A549 (cell line): ENCODE results near the gene MED26.

Source experiments
- HOXA7 ChIP-seq: fragments of 250-450 bp; sonication (Bioruptor Pico); IDR thresholded peaks from 2 replicates; pipeline ENCODE4 v1.5.0; 2020; ENCODE audit warnings: mild to moderate bottlenecking, moderate library complexity
- TF ChIP-seq, protein P1 (sequence below): fragments of >200 bp; sonication (Bioruptor Twin); formaldehyde crosslinking; IDR thresholded peaks from 3 replicates; pipeline ENCODE4 v1.5.1; 2016

DNA sequence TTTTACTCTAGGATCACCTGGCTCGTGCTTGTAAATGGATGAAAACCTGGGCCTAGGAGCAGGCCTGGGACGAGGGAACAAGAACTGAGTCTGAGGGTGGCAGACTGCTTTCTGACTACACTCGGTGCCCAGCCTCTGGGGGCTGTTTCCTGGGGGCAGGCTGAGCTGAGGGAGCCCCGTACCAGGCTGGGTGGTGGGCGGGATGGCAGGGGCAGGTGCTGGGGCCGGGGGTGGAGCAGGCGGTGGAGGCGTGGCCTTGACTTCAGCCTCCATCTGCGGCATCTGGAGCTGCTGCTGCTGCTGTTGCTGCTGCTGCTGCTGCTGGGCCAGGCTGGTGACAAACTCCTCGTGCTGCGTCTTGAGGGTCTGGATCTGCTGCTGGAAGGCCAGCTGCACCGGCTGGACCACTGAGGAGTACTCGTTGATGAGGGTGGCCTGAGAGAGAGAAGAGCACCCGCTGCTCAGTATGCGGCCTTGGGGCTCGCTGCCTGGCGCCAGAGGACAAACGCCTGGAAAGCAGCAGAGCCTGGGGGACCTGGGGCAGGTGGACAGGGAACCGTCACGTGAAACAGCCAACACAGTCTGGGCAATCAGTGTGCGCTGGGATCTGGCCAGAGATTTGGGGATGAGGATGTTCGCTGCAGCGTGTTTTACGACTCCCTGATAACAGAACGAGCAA, 98.4 kb downstream of the MED26 start:
- TF ChIP-seq HOXA7 (CRISPR knock-in tag) = no peak
- TF ChIP-seq, protein P1, sequence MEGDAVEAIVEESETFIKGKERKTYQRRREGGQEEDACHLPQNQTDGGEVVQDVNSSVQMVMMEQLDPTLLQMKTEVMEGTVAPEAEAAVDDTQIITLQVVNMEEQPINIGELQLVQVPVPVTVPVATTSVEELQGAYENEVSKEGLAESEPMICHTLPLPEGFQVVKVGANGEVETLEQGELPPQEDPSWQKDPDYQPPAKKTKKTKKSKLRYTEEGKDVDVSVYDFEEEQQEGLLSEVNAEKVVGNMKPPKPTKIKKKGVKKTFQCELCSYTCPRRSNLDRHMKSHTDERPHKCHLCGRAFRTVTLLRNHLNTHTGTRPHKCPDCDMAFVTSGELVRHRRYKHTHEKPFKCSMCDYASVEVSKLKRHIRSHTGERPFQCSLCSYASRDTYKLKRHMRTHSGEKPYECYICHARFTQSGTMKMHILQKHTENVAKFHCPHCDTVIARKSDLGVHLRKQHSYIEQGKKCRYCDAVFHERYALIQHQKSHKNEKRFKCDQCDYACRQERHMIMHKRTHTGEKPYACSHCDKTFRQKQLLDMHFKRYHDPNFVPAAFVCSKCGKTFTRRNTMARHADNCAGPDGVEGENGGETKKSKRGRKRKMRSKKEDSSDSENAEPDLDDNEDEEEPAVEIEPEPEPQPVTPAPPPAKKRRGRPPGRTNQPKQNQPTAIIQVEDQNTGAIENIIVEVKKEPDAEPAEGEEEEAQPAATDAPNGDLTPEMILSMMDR = no peak
